MG63 (cell line): Measurements from ENCODE around the gene ARHGAP22. TPM values are rescaled to one million over a fixed set of nuclear protein-coding genes. Genes with fewer than 3 reads are reported as not detected.

Experiments
- DNase-seq: peaks from one replicate; pipeline ENCODE4 v3.0.0-alpha.2; 2020
- H3K27me3 ChIP-seq: fragments of 250-450 bp; sonication (Bioruptor Pico); 2 replicates; pipeline ENCODE4 v1.5.1; 2020; ENCODE audit warnings: mild to moderate bottlenecking, moderate library complexity
- H3K36me3 ChIP-seq: fragments of 250-450 bp; sonication (Bioruptor Pico); 2 replicates; pipeline ENCODE4 v1.5.1; 2020; ENCODE audit warnings: mild to moderate bottlenecking, moderate library complexity
- H3K4me3 ChIP-seq: fragments of 250-450 bp; sonication (Bioruptor Pico); 2 replicates; pipeline ENCODE4 v1.5.1; 2020; ENCODE audit warnings: mild to moderate bottlenecking, moderate library complexity
- H3K9me3 ChIP-seq: fragments of 250-450 bp; sonication (Bioruptor Pico); 2 replicates; pipeline ENCODE4 v1.5.1; 2020; ENCODE audit warnings: mild to moderate bottlenecking, moderate library complexity
- total RNA-seq: library from RNA; depleted of rRNA; stranded (reverse); fragments of >200 nt; shearing (Covaris generic); gene quantifications from 2 replicates; pipeline ENCODE4 v1.2.3, GENCODE V29; 2014; ENCODE audit warnings: low replicate concordance

Gene ARHGAP22
- total RNA-seq, 1 experiment from 2014 or later, result 23.2 TPM

DNA sequence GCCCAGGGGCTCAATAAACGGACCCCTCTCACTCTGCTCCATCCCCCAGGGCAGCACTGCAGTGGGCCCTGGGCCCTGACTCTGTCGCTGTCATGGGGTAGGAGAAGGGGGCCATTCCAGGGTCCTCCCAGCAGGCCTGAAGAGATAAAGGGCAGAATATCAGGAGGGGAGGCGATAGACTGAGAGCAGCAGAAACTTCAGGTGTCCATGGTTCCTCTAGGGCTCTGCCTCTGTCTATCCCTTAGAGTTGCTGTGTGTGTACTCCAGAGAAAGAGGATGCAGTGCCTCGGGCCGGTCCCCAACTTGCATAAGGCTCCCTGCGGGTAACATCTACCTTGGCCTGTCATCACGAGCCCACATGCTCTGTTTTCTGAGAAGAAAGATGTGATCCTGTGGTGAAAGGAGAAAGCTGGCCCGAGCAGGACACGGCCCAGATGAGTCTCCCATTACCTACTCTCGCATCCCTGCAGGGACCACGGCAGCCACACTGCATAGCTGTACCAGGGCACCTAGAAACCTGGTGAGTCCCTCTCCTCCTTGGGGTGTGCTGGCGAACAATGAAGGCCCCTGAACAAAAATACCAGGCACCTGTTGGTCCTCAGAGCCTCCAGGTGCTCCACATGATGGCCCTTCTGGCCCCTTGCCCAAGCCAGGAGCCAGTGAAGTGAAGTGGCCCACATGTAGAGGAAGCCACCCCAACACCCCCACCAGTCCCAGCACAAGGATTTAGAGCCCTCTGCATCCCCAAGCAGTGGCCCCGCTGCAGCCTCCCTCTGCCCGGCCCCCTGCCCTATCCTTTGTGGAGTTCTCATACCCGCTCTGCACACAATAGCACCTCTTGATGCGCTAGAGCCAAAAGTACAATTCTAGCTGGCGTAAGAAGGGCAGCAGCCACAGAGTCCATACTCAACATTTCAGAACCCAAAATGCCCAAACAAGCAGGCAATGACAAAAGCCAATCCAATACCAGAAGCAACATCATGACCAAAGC is 106.8 kb downstream of the ARHGAP22 start:
- no peak overlapping the region for H3K4me3 ChIP-seq
- no peaks in the 10 kb centered on the region for H3K9me3 ChIP-seq
- H3K36me3 ChIP-seq, result no peaks in the 10 kb centered on the region
- H3K27me3 ChIP-seq, result no peaks in the 10 kb centered on the region
- DNase-seq, result no peak

DNA sequence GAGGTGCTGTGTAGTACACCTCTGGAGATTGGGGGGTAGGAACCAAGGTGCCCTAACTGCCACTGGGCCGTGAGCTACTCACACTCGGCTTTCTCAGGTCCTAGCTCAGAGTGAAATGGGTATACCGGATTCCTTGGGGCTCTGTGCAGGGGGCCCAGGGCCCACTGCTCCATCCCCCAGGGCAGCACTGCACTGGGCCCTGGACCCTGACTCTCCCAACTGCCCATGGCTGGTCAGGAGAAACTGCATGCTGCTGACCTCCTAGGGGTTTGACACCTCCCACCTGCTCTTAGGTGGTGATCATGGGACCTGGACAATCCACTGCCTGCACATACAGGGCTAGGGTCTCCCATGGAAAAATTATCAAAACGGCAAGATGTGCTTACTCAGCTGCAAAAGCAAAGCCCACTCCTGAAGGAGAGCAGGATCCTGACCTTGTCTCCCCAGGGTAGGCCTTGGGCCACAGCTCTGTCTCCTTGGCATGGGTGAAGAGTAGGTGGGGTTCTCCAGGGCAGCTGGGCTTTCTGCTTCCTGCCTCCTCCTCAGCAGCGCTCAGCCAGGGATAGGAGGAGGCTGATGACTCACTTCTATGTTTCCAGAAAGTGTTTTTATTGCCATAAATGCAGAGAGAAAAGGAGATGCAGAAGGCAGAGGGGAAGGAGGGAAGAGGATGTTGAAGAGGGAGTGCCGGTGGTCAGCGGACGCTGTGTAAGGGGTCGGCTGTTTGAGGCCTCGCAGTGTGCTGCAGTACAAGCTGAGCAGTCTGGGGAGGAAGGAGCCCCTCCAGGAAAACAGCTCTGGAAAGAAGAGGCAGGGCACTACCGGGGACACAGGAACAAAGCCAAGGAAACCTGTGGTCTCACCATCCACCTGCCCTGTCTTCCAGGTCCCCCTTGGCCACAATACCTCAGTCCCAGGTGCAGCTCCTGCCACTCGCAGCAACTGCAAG is 107.8 kb downstream of the ARHGAP22 start:
- no peak overlapping the region for H3K4me3 ChIP-seq
- H3K9me3 ChIP-seq, result no peaks in the 10 kb centered on the region
- H3K36me3 ChIP-seq, result no peaks in the 10 kb centered on the region
- H3K27me3 ChIP-seq, result no peaks in the 10 kb centered on the region
- peak; percentile 86 for DNase-seq

DNA sequence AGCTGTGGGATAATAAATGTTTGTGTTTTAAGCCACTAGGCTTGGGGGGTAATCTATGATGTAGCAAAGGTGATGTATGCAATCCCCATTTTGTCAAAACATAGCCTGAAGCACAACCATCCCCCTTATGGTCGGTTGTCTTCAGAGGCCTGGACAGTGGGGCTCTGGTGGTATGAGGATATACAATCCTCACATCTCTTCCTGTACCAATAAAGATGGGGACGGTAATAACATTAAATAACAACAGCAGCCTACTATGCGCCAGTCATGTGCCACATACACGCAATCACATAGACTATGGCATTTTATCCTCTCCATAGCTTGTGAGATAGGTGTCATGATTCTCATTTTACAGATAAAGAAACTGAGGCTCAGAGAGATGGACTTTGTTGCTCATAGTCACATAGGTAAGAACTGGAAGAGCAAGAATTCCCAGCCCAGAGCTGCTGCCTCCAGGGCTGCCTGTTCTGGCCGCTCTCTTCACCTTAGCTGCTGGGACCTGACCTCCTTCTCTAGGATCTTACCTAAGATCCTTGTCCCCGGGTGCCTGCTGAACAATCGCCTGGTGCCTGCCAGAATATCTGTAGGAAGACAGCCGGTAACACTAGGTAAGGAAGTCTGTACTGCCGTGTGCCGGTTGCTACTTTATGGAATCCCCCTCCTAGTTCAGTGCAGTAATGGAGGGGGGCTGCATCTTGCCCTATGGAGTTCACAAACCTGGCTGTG is 108.6 kb downstream of the ARHGAP22 start:
- no peaks in the 10 kb centered on the region for H3K9me3 ChIP-seq
- no peak for DNase-seq
- no peak overlapping the region for H3K4me3 ChIP-seq
- no peaks in the 10 kb centered on the region for H3K36me3 ChIP-seq
- H3K27me3 ChIP-seq, result no peaks in the 10 kb centered on the region

DNA sequence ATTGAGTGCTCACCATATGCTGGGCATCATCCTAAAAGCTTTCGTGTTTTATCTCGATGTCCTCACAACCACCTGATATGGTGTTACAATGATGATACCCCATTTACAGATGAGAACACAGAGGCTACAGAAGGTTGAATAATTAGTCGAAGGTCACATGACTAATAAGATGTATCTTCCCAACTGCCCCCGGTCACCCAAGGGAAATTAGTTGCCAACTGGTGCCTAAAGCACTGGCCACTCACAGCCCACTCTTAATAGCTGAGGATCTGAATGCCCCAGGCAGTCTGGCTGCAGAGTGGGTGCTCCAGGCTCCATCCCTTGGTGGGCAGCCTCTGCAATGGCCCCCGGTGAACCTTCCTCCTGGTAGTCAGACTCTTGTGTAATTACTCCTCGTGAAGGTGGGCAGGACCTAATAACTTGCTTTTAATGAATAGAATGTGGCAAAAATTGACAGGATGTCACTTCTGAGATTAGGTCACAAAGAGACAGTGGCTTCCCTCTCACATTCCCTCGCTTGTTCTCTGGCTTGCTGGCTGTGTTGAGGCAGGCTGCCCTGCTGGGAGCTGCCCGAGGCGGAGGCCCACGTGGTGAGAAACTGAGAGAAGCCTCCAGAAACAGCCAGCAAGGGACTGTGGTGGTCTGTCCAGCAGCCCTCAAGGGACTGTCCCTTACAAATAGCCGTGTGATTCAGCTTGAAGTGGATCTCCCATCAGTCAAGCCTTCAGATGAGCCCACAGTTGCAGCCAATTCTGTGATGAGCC is 109.4 kb downstream of the ARHGAP22 start:
- no peak overlapping the region for H3K4me3 ChIP-seq
- no peaks in the 10 kb centered on the region for H3K27me3 ChIP-seq
- DNase-seq, result no peak
- no peaks in the 10 kb centered on the region for H3K9me3 ChIP-seq
- no peaks in the 10 kb centered on the region for H3K36me3 ChIP-seq

DNA sequence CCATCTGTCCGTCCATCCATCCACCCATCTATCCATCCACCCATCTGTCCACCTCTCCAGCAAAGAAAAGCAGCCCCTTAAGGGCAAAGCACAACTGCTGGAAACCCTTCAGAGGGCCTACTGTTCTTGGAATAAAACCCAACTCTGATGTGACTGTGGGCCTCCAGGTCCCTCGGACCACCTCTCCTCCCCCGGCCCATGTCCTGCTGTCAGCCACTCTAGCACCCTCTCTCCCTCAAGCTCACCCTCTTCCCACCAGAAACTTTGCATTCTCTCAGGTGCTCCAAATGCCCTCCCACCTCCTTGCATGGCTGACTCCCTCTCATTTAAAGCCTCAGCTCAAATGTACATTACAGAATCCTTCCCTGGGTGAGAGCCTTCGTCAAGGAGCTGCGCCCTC is 110.3 kb downstream of the ARHGAP22 start:
- Histone ChIP-seq H3K27me3 (no peaks in the 10 kb centered on the region), H3K4me3 (no peak overlapping the region), H3K36me3 (no peaks in the 10 kb centered on the region), H3K9me3 (no peaks in the 10 kb centered on the region)
- no peak for DNase-seq

DNA sequence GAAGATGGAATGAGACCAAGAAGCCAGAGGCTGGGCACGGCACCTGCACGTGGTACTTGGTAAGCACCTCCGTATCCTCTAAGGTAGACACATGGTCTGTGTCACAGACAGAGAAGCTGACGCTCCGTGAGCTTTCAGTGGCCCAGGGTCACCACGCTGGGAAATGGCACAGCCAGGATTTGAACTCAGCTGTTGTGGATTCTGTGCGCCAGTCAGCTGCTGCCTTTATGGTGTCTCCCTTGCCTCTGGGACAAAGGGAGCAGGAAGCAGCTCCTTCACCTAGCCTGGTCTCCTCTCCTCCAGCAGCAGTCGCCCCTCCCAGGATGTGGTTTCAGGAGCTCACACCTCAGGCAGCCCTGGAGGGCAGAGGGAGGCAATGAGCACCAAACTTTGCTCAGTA is 110.8 kb downstream of the ARHGAP22 start:
- H3K27me3 ChIP-seq, result no peaks in the 10 kb centered on the region
- no peak for DNase-seq
- no peaks in the 10 kb centered on the region for H3K36me3 ChIP-seq
- no peaks in the 10 kb centered on the region for H3K9me3 ChIP-seq
- no peak overlapping the region for H3K4me3 ChIP-seq

DNA sequence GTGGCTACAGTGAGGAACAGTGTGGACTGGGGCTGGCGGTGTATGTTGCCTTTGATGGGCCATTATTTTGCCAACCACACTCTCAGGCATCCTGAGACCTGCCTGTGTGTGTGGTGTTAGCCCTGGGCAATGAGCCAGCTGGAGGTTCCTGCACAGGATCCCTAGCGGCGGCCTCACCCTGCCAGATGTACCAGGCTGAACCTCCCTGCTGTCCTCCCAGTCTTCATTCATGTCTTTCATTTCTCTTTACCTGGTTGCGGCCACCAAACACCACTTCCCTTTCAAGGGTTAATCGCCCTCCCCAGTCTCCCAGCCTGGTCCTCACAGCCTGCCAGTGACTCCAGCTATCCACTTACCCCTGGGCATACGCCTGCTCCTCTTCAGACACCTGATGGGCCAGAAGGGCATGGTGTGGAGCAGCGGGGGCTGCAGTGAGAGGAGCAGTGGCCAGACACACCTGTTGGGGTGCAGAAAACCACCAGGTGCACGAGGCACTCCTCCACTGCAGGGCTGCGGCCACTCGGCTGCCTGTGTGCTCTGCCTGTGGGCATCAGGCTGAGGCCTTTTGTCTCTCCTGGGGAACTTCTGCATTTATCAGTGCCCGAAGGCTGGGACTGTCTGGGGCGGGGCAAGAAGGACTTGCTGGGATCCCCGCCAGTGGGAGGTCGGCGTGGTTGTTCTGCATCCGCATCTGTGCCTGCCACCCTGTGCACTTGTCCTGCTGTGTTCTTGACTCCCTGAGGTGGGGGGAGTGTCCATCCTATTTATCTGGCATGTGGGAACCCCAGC is 111.6 kb downstream of the ARHGAP22 start:
- Histone ChIP-seq H3K27me3 (no peaks in the 10 kb centered on the region), H3K4me3 (no peak overlapping the region), H3K9me3 (no peaks in the 10 kb centered on the region), H3K36me3 (no peaks in the 10 kb centered on the region)
- DNase-seq, result no peak

DNA sequence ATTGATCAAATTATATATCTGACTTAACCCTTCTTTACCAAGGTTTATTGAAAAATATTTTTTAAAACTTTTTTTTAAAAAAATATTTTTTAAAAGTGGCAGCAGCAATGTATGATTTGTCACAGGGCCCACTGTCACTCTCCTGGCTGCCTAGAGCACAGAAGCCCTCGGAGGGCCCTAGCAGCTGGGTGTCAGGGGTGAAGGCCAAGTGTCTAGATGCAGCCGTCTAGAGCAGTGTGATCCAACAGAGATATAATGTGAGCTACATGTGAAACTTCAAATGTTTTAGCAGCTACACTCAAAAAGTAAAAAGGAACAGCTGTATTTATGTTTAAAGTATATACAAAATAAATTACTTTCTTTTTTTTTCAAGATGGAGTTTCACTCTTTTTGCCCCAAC is 112.7 kb downstream of the ARHGAP22 start:
- no peaks in the 10 kb centered on the region for H3K27me3 ChIP-seq
- no peak for DNase-seq
- H3K9me3 ChIP-seq, result no peaks in the 10 kb centered on the region
- no peak overlapping the region for H3K4me3 ChIP-seq
- H3K36me3 ChIP-seq, result no peaks in the 10 kb centered on the region

DNA sequence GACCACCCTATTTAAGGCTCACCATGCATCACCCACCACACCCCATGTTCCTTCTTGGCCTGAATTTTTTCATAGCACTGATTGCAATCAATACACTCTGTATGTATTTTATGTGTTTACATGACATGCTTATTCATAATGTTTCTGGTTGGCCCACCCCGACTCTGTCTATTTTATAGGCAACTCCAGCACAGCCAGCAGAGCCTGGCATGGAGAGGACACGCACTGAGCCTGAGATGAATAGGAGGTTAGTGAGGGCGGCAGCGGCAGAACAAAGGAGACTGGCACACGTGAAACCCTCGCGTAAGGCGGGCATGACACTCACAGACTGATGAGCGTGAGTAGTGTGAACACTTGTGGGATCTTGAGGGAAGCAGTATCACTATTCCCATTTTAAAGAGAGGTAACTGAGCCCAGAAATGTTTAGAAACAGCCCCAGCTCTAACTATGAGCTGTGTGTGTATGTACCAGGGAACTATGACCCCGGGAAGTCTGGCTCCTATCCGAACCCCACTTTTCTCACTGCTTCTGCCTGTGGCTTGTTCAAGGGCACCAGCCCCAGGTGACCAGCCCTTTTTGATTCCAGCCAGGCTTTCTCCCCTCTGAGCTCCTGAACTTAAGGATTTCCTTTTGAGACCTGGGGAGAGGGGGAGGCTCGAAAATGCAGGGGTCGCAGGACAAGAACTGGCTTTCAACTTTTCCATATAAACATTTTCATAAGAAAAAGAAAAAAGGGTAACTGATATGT is 113.3 kb downstream of the ARHGAP22 start:
- Histone ChIP-seq H3K27me3 (no peaks in the 10 kb centered on the region), H3K36me3 (no peaks in the 10 kb centered on the region), H3K9me3 (no peaks in the 10 kb centered on the region), H3K4me3 (no peak overlapping the region)
- no peak for DNase-seq

DNA sequence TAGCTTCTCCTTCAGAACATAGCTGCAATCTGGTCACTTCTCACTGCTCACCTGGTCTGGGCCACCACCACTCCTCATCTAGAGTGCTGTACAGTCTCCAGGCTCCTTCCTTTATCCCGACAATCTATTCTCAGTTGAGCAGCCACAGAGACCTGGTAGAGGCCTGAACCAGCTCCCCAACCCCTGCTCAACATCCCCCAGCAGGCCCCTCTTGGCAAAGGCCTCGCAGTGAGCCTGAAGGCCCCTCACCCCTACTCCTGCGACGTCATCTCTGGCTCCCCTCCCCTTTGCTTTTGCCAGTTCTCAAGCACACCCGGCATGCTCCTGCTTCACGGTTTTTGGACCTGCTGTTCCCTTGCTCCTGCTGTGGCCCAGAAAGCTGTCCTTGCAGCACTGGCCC is 113.9 kb downstream of the ARHGAP22 start:
- H3K27me3 ChIP-seq, result no peaks in the 10 kb centered on the region
- no peaks in the 10 kb centered on the region for H3K9me3 ChIP-seq
- DNase-seq, result no peak
- no peaks in the 10 kb centered on the region for H3K36me3 ChIP-seq
- no peak overlapping the region for H3K4me3 ChIP-seq

DNA sequence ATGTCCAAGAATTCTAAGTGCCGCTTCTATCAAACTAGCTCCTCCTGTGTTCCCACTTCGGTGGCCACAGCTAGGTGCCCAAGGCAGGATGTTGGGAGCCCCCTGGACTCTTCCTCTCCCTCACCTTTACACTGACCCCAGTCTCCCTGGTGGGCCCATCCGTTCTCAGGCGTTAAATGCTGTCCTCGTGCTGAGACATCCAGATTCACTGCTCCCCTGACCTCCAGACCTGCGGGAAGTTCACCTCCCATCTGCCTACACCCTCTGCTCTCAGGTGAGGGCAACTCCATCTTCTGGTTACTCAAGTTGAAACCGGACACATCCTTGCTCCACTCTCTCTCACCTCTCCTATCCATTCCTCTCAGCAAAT is 114.3 kb downstream of the ARHGAP22 start:
- Histone ChIP-seq H3K36me3 (no peaks in the 10 kb centered on the region), H3K27me3 (no peaks in the 10 kb centered on the region), H3K9me3 (no peaks in the 10 kb centered on the region), H3K4me3 (no peak overlapping the region)
- no peak for DNase-seq

DNA sequence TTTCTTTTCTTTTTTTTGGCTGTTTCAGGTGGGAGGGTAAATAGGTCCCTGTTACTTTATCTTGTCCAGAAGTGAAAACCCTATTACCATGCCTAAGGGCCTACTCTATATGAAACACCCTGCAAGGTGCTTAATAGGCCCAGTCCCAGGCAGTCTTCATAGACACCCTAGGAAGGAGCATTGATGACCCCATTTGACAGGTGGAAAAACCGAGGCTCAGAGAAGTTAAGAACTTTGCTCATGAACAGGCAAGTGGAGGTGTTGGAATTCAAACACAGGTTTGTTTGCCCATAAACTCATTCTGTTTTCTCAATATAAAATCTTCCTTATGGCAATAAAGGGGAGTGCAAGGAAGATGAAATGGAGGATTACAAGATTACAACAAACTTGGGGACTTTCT is 115.8 kb downstream of the ARHGAP22 start:
- Histone ChIP-seq H3K4me3 (no peak overlapping the region), H3K9me3 (no peaks in the 10 kb centered on the region), H3K27me3 (no peaks in the 10 kb centered on the region), H3K36me3 (no peaks in the 10 kb centered on the region)
- DNase-seq, result no peak

DNA sequence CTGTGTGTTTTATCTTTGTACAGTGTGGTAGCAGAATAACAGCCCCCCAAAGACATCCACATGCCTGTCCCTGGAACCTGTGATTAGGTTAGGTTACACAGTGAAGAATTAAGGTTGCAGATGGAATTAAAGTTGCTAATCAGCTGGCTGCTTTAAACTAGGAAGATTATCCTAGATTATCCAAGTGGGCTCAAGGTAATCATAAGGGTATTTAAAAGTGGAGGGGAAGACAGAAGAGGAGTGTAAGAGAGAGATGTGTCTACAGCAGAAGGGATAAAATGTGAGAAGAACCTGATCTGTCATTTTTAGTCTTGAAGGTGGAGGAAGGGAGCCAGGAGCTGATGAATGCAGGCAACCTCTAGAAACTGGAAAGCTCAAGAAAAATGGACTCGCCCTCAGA is 117.6 kb downstream of the ARHGAP22 start:
- Histone ChIP-seq H3K27me3 (no peaks in the 10 kb centered on the region), H3K36me3 (no peaks in the 10 kb centered on the region)
- DNase-seq, result no peak

DNA sequence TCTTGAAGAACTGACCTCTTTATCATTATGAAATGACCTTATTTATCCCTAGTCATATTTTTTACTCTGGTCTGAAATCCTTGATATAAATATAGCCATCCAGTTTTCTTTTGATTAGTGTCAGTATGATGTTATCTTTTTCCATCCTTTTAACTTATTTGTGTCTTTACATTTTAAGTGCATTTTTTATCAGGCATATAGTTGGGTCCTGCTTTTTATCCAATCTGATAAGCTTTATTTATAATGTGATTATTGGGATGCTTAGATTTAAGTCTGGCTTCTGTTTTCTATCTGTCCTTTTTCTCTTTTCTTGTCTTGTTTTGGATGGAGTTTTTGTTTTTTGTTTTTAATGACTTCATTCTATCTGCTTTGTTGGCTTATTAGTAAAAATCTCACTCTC is 119.2 kb downstream of the ARHGAP22 start:
- no peaks in the 10 kb centered on the region for H3K27me3 ChIP-seq
- no peak for DNase-seq
- H3K36me3 ChIP-seq, result no peaks in the 10 kb centered on the region
- H3K9me3 ChIP-seq, result no peaks in the 10 kb centered on the region
- H3K4me3 ChIP-seq, result no peak overlapping the region

More for the DNA sequence above, 117.6 kb downstream of the ARHGAP22 start:
- no peaks in the 10 kb centered on the region for H3K9me3 ChIP-seq
- H3K4me3 ChIP-seq, result no peak overlapping the region

DNA sequence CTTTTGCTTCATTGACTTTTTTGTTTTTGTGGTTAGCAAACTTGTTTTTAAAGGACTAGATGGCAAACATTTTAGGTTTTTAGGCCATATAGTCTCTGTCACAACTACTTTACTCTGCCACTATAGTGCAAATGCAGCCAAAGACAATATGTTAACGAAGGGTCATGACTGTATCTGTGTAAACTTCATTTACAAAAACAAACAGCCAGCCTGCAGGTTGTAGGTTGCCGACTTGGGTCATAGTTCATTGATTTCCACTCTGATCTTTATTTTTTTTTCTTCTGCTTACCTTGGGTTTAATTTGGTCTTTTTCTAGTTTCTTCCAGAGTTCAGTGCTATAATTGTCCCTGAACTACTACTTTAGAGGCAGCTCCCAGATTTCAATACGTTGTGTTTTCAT is 120.0 kb downstream of the ARHGAP22 start:
- no peak for DNase-seq
- no peak overlapping the region for H3K4me3 ChIP-seq
- H3K36me3 ChIP-seq, result no peaks in the 10 kb centered on the region
- no peaks in the 10 kb centered on the region for H3K9me3 ChIP-seq
- no peaks in the 10 kb centered on the region for H3K27me3 ChIP-seq
